Measurements from ENCODE around the gene FBLN1.
"Not testable (repeated sequence)": the region's sequence is repeated elsewhere in the genome, so short reads cannot be mapped to it uniquely, and the experiment has no call there.

The FBLN1 gene

GRCh38 chr22:45546333-45547015 lies 43.8 kb downstream of the FBLN1 start:
- FAIRE-seq (no peak), DNase-seq (ENCODE audit: insufficient read length, low spot score) (no peak)

DNA sequence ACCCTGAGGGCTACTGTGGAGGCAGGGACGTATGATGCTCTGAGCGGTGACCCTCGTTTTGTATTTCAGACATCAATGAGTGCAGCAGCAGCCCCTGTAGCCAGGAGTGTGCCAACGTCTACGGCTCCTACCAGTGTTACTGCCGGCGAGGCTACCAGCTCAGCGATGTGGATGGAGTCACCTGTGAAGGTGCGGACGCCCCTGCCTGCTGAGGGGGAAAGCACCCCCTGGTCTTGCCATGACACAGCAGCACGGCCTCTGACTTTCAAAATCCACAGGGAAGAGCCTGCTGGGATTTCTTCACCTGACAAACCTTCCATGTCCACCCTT lies 44.3 kb downstream of the FBLN1 start:
- FAIRE-seq: no peak
- no peak for DNase-seq (ENCODE audit: insufficient read length, low spot score)

DNA sequence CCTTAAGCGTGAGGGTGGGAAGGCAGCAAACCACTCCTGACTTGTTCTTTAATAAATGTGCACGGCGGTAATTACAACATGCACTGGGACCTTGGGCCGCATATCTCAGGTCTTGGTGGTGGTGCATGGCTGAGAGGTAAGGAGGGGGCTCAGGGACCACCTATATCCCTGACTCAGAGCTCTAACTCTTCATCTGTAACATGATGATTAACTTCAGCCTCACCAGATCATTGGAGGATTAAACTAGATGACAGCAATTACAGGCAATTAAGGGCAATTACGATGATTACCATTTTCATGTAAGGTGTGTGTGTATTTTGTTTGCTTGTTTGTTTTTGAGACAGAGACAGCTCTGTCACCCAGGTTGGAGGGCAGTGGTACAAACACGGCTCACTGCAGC lies 45.0 kb downstream of the FBLN1 start:
- DNase-seq (ENCODE audit: insufficient read length, low spot score): no peak
- no peak for FAIRE-seq

GRCh38 chr22:45548247-45548840 lies 45.7 kb downstream of the FBLN1 start:
- no peak for DNase-seq (ENCODE audit: insufficient read length, low spot score)
- FAIRE-seq: no peak

DNA sequence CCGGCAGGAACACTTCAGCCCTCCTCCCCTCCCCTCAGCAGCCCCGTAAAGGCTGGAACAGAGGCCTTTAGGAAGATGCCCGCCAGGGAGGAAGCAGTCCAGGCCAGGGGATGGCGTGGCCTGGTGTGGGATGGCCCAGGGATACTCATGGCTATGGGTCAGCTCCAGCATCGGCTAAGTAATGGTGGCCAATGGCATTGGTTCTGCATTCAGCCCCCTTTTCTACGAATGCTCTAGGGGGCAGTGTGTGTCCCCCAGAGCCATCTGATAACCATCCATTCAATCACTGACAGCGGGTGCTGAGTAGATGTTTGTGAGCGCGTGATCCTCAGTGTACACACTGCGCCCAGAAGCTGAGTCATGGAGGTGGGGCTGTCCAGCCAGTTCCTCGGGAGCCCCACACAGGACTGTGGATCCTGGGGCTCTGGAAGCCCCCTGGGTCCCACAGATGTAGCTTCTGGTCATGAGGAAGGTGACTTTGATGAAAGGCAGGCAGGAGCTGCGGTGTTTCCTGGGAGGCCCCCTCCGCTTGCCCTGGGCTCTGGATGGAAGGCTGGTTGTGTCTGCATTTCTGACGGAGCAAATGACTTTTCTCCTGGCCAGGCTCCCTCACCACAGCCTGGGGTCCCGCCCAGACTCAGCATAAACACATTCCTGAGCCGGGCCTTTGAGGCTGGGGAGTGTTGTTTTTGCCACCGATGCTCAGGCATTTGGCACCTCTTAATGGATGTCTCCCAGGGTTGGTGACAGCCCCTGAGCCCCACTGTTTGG lies 46.5 kb downstream of the FBLN1 start:
- DNase-seq (ENCODE audit: insufficient read length, low spot score) (no peak), FAIRE-seq (no peak)

- DNase-seq (ENCODE audit: insufficient read length, low spot score) (no peak), FAIRE-seq (no peak)
Observed at GRCh38 chr22:45549762-45550378, 47.2 kb downstream of the FBLN1 start.

DNA sequence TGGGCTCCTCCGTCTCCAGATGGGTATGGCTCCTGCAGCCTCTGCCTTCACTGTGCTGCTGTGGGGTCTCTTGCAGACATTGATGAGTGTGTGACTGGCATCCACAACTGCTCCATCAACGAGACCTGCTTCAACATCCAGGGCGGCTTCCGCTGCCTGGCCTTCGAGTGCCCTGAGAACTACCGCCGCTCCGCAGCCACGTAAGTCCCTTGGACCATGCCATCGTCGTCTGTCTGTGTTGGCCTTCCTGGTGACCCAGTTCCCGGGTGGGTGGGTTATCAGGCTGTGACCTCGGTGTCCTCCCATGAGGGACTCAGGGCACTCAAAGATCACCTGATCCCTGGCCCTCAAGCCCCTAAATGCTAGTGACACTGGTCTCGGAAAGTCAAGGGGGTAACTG lies 47.7 kb downstream of the FBLN1 start:
- no peak for FAIRE-seq
- no peak for DNase-seq (ENCODE audit: insufficient read length, low spot score)

GRCh38 chr22:45550891-45551290 lies 48.2 kb downstream of the FBLN1 start:
- no peak for FAIRE-seq
- DNase-seq (ENCODE audit: insufficient read length, low spot score): no peak

GRCh38 chr22:45551310-45552016 lies 48.8 kb downstream of the FBLN1 start:
- FAIRE-seq: no peak
- DNase-seq (ENCODE audit: insufficient read length, low spot score): no peak

DNA sequence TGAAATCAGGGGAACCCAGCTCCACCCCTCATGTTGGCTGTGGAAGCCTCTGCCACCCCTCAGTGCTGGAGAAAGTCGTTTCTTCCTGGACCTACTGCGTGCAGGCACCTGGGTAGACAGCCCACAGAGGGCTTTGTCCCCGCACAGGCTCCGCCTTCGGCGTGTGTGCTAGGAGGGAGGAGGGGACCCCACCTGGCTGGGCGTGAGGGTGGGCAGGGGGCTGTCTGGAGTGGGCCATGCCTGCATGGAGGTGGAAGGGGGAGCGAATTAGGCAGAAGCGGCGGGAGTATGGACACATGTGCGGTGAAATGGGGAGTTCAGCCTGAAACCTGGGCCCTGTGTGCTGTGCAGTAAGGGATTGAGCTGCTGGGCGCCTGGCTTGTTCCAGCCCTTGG lies 49.3 kb downstream of the FBLN1 start:
- DNase-seq (ENCODE audit: insufficient read length, low spot score): no peak
- FAIRE-seq: no peak

- no peak for FAIRE-seq
- no peak for DNase-seq (ENCODE audit: insufficient read length, low spot score)
Observed at GRCh38 chr22:45552580-45553350, 50.1 kb downstream of the FBLN1 start.

GRCh38 chr22:45553351-45554039 lies 50.8 kb downstream of the FBLN1 start:
- peak; percentile 45 for FAIRE-seq
- DNase-seq (ENCODE audit: insufficient read length, low spot score): peak; percentile 70

GRCh38 chr22:45554040-45554406 lies 51.3 kb downstream of the FBLN1 start:
- FAIRE-seq (no peak), DNase-seq (ENCODE audit: insufficient read length, low spot score) (no peak)

DNA sequence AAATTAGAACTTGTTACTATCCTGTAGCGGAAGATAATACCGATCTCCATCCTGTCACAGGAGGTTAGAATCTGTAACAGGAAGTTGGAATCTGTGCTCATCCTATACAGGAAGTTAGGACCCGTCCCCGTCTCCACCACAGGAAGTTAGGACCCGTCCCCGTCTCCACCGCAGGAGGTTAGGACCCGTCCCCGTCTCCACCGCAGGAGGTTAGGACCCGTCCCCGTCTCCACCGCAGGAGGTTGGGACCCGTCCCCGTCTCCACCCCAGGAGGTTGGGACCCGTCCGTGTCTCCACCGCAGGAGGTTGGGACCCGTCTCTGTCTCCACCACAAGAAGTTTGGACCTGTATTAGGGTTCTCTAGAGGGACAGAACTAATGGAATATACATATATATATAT lies 52.2 kb downstream of the FBLN1 start:
- FAIRE-seq (no peak), DNase-seq (ENCODE audit: insufficient read length, low spot score) (no peak)

GRCh38 chr22:45557926-45558325 lies 55.2 kb downstream of the FBLN1 start:
- not testable (repeated sequence) for FAIRE-seq; DNase-seq (ENCODE audit: insufficient read length, low spot score)

GRCh38 chr22:45560092-45560491 lies 57.4 kb downstream of the FBLN1 start:
- not testable (repeated sequence) for FAIRE-seq; DNase-seq (ENCODE audit: insufficient read length, low spot score)

DNA sequence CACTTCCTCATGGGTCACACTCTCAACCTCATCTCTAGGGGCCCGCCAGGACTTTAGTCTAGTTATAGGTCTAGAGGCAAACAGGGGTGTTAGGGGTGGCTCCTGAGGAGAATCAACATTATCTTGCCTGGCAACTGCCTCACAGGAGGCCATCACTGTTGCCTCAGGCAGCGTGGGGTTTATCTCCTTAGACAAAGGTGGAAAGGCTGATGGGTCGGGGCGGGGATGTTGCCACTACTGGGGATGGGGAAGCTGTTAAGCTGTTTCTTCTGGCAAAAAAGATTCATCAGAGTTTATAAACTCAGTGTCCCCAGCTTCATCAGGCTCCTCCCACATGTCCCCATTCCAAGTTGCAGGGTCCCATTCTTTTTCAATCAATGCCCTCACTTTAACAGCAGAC lies 58.1 kb downstream of the FBLN1 start:
- not testable (repeated sequence) for DNase-seq (ENCODE audit: insufficient read length, low spot score); FAIRE-seq

- FAIRE-seq: no peak
- no peak for DNase-seq (ENCODE audit: insufficient read length, low spot score)
Observed at GRCh38 chr22:45562102-45562501, 59.4 kb downstream of the FBLN1 start.

DNA sequence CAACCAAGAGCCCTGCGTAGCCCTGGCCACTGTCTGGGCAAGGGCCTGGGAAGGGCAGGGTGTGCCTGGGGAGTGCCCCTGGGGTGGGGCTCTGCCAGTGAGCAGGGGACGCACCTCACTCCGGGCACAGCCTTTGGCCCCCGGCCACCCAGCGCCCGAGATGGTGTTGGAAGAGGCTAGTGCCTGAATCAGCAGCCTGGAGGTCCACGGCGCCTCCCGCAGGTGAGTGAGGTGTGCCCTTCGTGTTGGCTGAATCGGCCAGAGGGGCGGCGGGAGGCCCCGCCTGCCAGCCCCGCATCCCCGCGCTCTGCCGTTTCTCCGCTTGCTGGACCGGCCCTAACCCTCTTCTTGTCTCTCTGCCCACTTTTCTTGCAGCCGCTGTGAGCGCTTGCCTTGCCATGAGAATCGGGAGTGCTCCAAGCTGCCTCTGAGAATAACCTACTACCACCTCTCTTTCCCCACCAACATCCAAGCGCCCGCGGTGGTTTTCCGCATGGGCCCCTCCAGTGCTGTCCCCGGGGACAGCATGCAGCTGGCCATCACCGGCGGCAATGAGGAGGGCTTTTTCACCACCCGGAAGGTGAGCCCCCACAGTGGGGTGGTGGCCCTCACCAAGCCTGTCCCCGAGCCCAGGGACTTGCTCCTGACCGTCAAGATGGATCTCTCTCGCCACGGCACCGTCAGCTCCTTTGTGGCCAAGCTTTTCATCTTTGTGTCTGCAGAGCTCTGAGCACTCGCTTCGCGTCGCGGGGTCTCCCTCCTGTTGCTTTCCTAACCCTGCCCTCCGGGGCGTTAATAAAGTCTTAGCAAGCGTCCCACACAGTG lies 60.1 kb downstream of the FBLN1 start:
- DNase-seq (ENCODE audit: insufficient read length, low spot score) (no peak), FAIRE-seq (no peak)

Data from GM19239 (cell line).